SK-N-SH (cell line): ENCODE data around the gene PIMREG. TPM values are rescaled to one million over a fixed set of nuclear protein-coding genes. Genes with fewer than 3 reads are reported as not detected.

Source experiments
- CTCF ChIA-PET: fragments of 300-600, 350-600 bp; formaldehyde crosslinking; extraction: SDS; loops from one replicate; lab custom pipeline; 2021; lab: Yijun Ruan, JAX
- POLR2A ChIA-PET: fragments of 350-600 bp; sonication (Branson Sonifier 250); formaldehyde crosslinking; extraction: SDS; loops from one replicate; lab custom pipeline; 2020; ENCODE audit warnings: antibody characterized with exemption, inconsistent platforms; lab: Yijun Ruan, JAX
- DNase-seq: peaks from one replicate; pipeline ENCODE4 v3.0.0; 2012
- H2AFZ ChIP-seq: fragments of 200-600 bp; sonication (generic); 2 replicates; pipeline ENCODE4 v1.8.1; 2016; ENCODE audit warnings: antibody characterized with exemption, mild to moderate bottlenecking, low read depth
- H3F3A ChIP-seq: fragments of 200-600 bp; sonication (generic); replicated peaks from 2 replicates; pipeline ENCODE3; 2016; ENCODE audit warnings: antibody characterized with exemption, mild to moderate bottlenecking; ENCODE audit not compliant: insufficient read depth
- H3K27ac ChIP-seq, 2 experiments: fragments of 200-500 bp in 1 of 2; fragments of 200-600 bp in 1 of 2; sonication (Bioruptor generic) in 1 of 2; sonication (generic), shearing (Covaris generic) in 1 of 2; 2 replicates each; pipeline versions ENCODE4 v1.5.1 to v1.6.1; 2014 to 2016; ENCODE audit warnings: low read depth in 2 of 2, inconsistent platforms in 1 of 2, low read length in 1 of 2, mild to moderate bottlenecking in 1 of 2, mixed read lengths in 1 of 2
- H3K27me3 ChIP-seq: fragments of 200-600 bp; sonication (generic), shearing (Covaris generic); 2 replicates; pipeline ENCODE4 v1.6.1; 2016; ENCODE audit warnings: mixed run types; ENCODE audit not compliant: insufficient read depth
- H3K36me3 ChIP-seq, 2 experiments: fragments of 200-500 bp in 1 of 2; fragments of 200-600 bp in 1 of 2; sonication (Bioruptor generic) in 1 of 2; sonication (generic) in 1 of 2; replicated peaks in 1 of 2; 2 replicates each; pipeline versions ENCODE3 to v1.5.1; 2014 to 2016; ENCODE audit warnings: low read length in 1 of 2, mild to moderate bottlenecking in 1 of 2; ENCODE audit not compliant: insufficient read depth in 2 of 2, control insufficient read depth in 1 of 2
- H3K4me1 ChIP-seq, 2 experiments: fragments of 200-500 bp in 1 of 2; fragments of 200-600 bp in 1 of 2; sonication (Bioruptor generic) in 1 of 2; sonication (generic), shearing (Covaris generic) in 1 of 2; 2 replicates each; pipeline versions ENCODE4 v1.5.1 to v1.6.1; 2014 to 2016; ENCODE audit warnings: low read depth in 1 of 2, low read length in 1 of 2, mixed run types in 1 of 2; ENCODE audit not compliant: insufficient read depth in 2 of 2, control insufficient read depth in 1 of 2
- H3K4me2 ChIP-seq: fragments of 200-600 bp; sonication (generic), shearing (Covaris generic); 2 replicates; pipeline ENCODE4 v1.6.1; 2017; ENCODE audit warnings: mixed run types
- H3K4me3 ChIP-seq, 2 experiments: fragments of 200-500 bp in 1 of 2; fragments of 200-600 bp in 1 of 2; sonication (Bioruptor generic) in 1 of 2; sonication (generic), shearing (Covaris generic) in 1 of 2; 2 replicates each; pipeline versions ENCODE4 v1.5.1 to v1.8.1; 2014 to 2016; ENCODE audit warnings: low read depth in 2 of 2, inconsistent platforms in 1 of 2, low read length in 1 of 2, mild to moderate bottlenecking in 1 of 2, mixed read lengths in 1 of 2, moderate library complexity in 1 of 2
- H3K79me2 ChIP-seq: fragments of 200-600 bp; sonication (generic); 2 replicates; pipeline ENCODE4 v1.8.1; 2017; ENCODE audit warnings: mild to moderate bottlenecking; ENCODE audit not compliant: insufficient read depth
- H3K9ac ChIP-seq: fragments of 200-600 bp; sonication (generic); 2 replicates; pipeline ENCODE4 v1.6.1; 2017; ENCODE audit warnings: mixed run types
- H3K9me2 ChIP-seq: fragments of 200-600 bp; sonication (generic); 2 replicates; pipeline ENCODE4 v1.6.1; 2017; ENCODE audit warnings: mixed run types
- H3K9me3 ChIP-seq: fragments of 200-600 bp; sonication (generic); 2 replicates; pipeline ENCODE4 v1.6.1; 2017; ENCODE audit warnings: mixed run types, mild to moderate bottlenecking, moderate library complexity
- H4K20me1 ChIP-seq: fragments of 200-600 bp; sonication (generic); 2 replicates; pipeline ENCODE4 v1.6.1; 2017; ENCODE audit warnings: mild to moderate bottlenecking, mixed run types; ENCODE audit not compliant: insufficient read depth
- CHD2 ChIP-seq: fragments of 150-350 bp; IDR thresholded peaks from 2 replicates; pipeline ENCODE4 v1.6.1; 2018; ENCODE audit warnings: low read length; ENCODE audit not compliant: partially characterized antibody
- ELF1 ChIP-seq: IDR thresholded peaks from 2 replicates; pipeline ENCODE4 v1.4.0; 2012
- EP300 ChIP-seq, 2 experiments: IDR thresholded peaks; 2 replicates each; pipeline versions ENCODE4 v1.4.0 to v1.6.1; 2012; ENCODE audit warnings: borderline replicate concordance in 1 of 2, low read depth in 1 of 2, low read length in 1 of 2
- FOXJ3 ChIP-seq: sonication (generic); formaldehyde crosslinking; IDR thresholded peaks from 2 replicates; pipeline ENCODE4 v1.5.1; 2020; ENCODE audit warnings: mild to moderate bottlenecking, missing genetic modification reagents
- GATA2 ChIP-seq: sonication (generic); formaldehyde crosslinking; IDR thresholded peaks from 2 replicates; pipeline ENCODE4 v1.5.0; 2020; ENCODE audit warnings: mild to moderate bottlenecking, missing genetic modification reagents
- JUND ChIP-seq: IDR thresholded peaks from 2 replicates; pipeline ENCODE4 v1.4.0; 2012
- NFIC ChIP-seq: IDR thresholded peaks from 2 replicates; pipeline ENCODE4 v1.4.0; 2012; ENCODE audit warnings: borderline replicate concordance
- RAD21 ChIP-seq: IDR thresholded peaks from 2 replicates; pipeline ENCODE4 v1.6.1; 2012; ENCODE audit warnings: mild to moderate bottlenecking, low read length
- SMC3 ChIP-seq: IDR thresholded peaks from 2 replicates; pipeline ENCODE4 v1.6.1; 2012; ENCODE audit warnings: low read depth, low read length, improper control_type of control experiment
- TAF1 ChIP-seq: IDR thresholded peaks from 2 replicates; pipeline ENCODE4 v1.6.1; 2012; ENCODE audit warnings: low read depth, mild to moderate bottlenecking, low read length, moderate library complexity, borderline replicate concordance
- WGBS: methylation state at CpG from one replicate; pipeline ENCODE4 v1.1.6; 2017; ENCODE audit warnings: low lambda C conversion rate; 5-methylcytosine and 5-hydroxymethylcytosine counted together
- polyA plus RNA-seq, 3 experiments: library from polyadenylated mRNA; depleted of rRNA; stranded (reverse); fragments of >200 nt; gene quantifications; 2 replicates each; pipeline ENCODE4 v1.2.3, GENCODE V29; 2012
- TF ChIP-seq, protein P1 (sequence below): IDR thresholded peaks from 2 replicates; pipeline ENCODE4 v1.4.0; 2012; ENCODE audit warnings: low read depth, borderline replicate concordance
- TF ChIP-seq, protein P2 (sequence below): fragments of 150-350 bp; IDR thresholded peaks from 2 replicates; pipeline ENCODE4 v1.6.1; 2017; ENCODE audit warnings: antibody characterized with exemption, low read length, low read depth, borderline replicate concordance
- TF ChIP-seq, protein P3 (sequence below): IDR thresholded peaks from 2 replicates; pipeline ENCODE4 v1.4.0; 2012; ENCODE audit warnings: low read depth
- TF ChIP-seq, protein P4 (sequence below): IDR thresholded peaks from 2 replicates; pipeline ENCODE4 v1.4.0; 2012; ENCODE audit warnings: low read depth, borderline replicate concordance
- TF ChIP-seq, protein P5 (sequence below): fragments of 150-350 bp; IDR thresholded peaks from 2 replicates; pipeline ENCODE4 v1.6.1; 2016; ENCODE audit warnings: mild to moderate bottlenecking, low read depth, low read length

PIMREG gene
- polyA plus RNA-seq, 1 of the 3 experiments (the other 2 are of a cell fraction) = 19.6 TPM

DNA sequence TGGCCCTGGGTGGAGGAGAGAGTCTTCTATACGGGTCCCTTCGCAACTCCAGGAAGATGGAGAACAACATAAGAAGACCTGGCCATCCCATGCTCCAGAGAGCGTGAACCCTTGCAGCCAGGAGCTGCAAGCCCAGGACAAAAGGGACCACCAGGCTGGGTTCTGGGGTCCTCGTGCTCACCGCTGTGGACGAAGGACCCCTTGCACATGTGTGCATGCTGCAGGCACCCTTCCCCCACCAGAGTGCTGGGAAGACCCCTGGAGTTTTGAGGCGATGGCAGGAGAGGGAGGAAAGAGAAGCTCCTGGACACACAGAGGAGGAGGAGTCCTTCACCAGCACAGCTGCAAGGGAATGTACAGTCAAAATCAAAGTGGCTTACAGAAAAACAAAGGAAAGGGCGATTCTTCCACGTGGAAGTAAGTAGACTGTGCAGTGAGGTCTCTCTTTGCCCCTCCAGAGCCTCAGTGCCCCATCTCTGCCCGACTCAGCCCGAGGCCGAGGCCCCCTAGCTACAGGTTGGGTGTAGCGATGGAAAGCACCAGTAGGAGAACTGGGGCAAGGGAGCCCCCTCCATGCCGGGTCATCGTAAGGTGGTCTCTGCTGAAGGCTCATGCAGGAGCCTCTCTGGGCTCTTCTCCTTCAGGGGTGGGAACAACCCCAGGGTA is 51.3 kb downstream of the PIMREG start:
- ChIA-PET CTCF (interaction anchor here (1.5 kb wide), 1 partner anchor 22 kb away, joined by 4 read pairs; no protein-coding TSS in a partner anchor), POLR2A (no interaction called here)

DNA sequence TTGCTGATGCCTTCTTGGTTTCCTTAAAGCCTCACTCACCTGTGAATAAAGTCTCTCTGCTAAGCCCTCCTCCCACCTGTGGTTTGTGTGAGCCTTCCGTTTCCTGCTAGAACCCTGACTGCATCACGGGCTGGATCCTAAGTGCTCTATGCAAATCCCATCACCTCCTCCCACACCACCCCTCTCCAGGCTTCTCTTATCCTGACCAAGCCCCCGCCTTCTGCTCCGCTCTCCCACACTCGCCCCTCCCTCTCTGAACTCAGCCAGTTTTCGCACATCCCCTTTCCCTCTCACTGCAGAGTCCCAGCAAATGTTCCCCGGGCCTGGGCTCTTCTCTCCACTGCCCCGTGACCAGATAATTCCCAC is 51.8 kb downstream of the PIMREG start:
- TF ChIP-seq ELF1 = no peak
- TF ChIP-seq, protein P1, sequence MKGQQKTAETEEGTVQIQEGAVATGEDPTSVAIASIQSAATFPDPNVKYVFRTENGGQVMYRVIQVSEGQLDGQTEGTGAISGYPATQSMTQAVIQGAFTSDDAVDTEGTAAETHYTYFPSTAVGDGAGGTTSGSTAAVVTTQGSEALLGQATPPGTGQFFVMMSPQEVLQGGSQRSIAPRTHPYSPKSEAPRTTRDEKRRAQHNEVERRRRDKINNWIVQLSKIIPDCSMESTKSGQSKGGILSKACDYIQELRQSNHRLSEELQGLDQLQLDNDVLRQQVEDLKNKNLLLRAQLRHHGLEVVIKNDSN = no peak
- no peak for TF ChIP-seq CHD2
- no peak for TF ChIP-seq EP300 (IDR thresholded peaks at IDR 0.05; ENCODE audit: borderline replicate concordance in 1 of 2, low read depth in 1 of 2, low read length in 1 of 2)
- TF ChIP-seq GATA2 = no peak
- no peak for TF ChIP-seq NFIC
- TF ChIP-seq FOXJ3 (CRISPR knock-in tag) = no peak
- TF ChIP-seq, protein P2, sequence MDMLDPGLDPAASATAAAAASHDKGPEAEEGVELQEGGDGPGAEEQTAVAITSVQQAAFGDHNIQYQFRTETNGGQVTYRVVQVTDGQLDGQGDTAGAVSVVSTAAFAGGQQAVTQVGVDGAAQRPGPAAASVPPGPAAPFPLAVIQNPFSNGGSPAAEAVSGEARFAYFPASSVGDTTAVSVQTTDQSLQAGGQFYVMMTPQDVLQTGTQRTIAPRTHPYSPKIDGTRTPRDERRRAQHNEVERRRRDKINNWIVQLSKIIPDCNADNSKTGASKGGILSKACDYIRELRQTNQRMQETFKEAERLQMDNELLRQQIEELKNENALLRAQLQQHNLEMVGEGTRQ = no peak
- TF ChIP-seq JUND = no peak
- TF ChIP-seq RAD21 = no peak
- TF ChIP-seq, protein P3, sequence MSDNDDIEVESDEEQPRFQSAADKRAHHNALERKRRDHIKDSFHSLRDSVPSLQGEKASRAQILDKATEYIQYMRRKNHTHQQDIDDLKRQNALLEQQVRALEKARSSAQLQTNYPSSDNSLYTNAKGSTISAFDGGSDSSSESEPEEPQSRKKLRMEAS = no peak
- TF ChIP-seq, protein P4, sequence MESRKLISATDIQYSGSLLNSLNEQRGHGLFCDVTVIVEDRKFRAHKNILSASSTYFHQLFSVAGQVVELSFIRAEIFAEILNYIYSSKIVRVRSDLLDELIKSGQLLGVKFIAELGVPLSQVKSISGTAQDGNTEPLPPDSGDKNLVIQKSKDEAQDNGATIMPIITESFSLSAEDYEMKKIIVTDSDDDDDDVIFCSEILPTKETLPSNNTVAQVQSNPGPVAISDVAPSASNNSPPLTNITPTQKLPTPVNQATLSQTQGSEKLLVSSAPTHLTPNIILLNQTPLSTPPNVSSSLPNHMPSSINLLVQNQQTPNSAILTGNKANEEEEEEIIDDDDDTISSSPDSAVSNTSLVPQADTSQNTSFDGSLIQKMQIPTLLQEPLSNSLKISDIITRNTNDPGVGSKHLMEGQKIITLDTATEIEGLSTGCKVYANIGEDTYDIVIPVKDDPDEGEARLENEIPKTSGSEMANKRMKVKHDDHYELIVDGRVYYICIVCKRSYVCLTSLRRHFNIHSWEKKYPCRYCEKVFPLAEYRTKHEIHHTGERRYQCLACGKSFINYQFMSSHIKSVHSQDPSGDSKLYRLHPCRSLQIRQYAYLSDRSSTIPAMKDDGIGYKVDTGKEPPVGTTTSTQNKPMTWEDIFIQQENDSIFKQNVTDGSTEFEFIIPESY = no peak
- DNase-seq = no peak

More for the DNA sequence above, 51.3 kb downstream of the PIMREG start:
- Histone ChIP-seq H2AFZ (no peak overlapping the region), H3K27ac (no peak overlapping the region), H3K4me2 (no peak overlapping the region), H3K4me1 (peaks cover 5 to 6% of the 10 kb centered on the region in 2 experiments; a peak in 2 of 4 replicates), H3K9me2 (no peaks in the 10 kb centered on the region), H3F3A (no peaks in the 10 kb centered on the region), H3K9me3 (no peaks in the 10 kb centered on the region), H3K9ac (no peak overlapping the region), H3K79me2 (no peaks in the 10 kb centered on the region), H3K4me3 (no peak overlapping the region), H3K36me3 (no peaks in the 10 kb centered on the region), H4K20me1 (no peaks in the 10 kb centered on the region), H3K27me3 (no peaks in the 10 kb centered on the region)
- DNase-seq = no peak
- no peak for TF ChIP-seq TAF1
- TF ChIP-seq SMC3 = no peak
- TF ChIP-seq, protein P5, sequence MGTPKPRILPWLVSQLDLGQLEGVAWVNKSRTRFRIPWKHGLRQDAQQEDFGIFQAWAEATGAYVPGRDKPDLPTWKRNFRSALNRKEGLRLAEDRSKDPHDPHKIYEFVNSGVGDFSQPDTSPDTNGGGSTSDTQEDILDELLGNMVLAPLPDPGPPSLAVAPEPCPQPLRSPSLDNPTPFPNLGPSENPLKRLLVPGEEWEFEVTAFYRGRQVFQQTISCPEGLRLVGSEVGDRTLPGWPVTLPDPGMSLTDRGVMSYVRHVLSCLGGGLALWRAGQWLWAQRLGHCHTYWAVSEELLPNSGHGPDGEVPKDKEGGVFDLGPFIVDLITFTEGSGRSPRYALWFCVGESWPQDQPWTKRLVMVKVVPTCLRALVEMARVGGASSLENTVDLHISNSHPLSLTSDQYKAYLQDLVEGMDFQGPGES = no peak
- TF ChIP-seq, protein P3 = no peak
- WGBS = 58% methylated on average over 9 of the region's 15 CpGs

More for the DNA sequence above, 51.8 kb downstream of the PIMREG start:
- Histone ChIP-seq H3F3A (no peaks in the 10 kb centered on the region), H3K27me3 (no peaks in the 10 kb centered on the region), H3K79me2 (no peaks in the 10 kb centered on the region), H3K4me3 (no peak overlapping the region), H3K4me2 (no peak overlapping the region), H3K9me3 (no peaks in the 10 kb centered on the region), H3K9me2 (no peaks in the 10 kb centered on the region), H3K27ac (no peak overlapping the region), H4K20me1 (no peaks in the 10 kb centered on the region), H3K36me3 (no peaks in the 10 kb centered on the region), H2AFZ (no peak overlapping the region), H3K4me1 (peaks cover 5 to 6% of the 10 kb centered on the region in 2 experiments; a peak in 2 of 4 replicates), H3K9ac (no peak overlapping the region)
- ChIA-PET CTCF (no interaction called here), POLR2A (no interaction called here)
- 63% methylated on average over 8 of the region's 8 CpGs for WGBS
